CD8-positive, alpha-beta memory T cell (primary cell): ENCODE data around the gene SSNA1. TPM values are rescaled to one million over a fixed set of nuclear protein-coding genes. Genes with fewer than 3 reads are reported as not detected.

Experiments
- CTCF ChIA-PET: fragments of 350-600 bp; sonication (Branson Sonifier 250); formaldehyde crosslinking; loops from one replicate; lab custom pipeline; 2021; ENCODE audit warnings: antibody characterized with exemption; lab: Charles Lee
- POLR2A ChIA-PET: fragments of 350-600 bp; sonication (Branson Sonifier 250); formaldehyde crosslinking; loops from one replicate; lab custom pipeline; 2021; ENCODE audit warnings: antibody characterized with exemption; lab: Charles Lee
- DNase-seq, 5 donors: peaks; one replicate each; pipeline versions ENCODE4 v3.0.0 to v3.0.0-alpha.2; 2020 to 2022; ENCODE audit warnings: mixed read lengths in 1 of 5
- H3K27ac ChIP-seq: one replicate; pipeline ENCODE4 v1.7.0; 2013; ENCODE audit warnings: low read depth, mild to moderate bottlenecking, low read length, moderate library complexity
- H3K27me3 ChIP-seq: 2 replicates; pipeline ENCODE4 v1.7.0; 2013; ENCODE audit warnings: low read length, mild to moderate bottlenecking; ENCODE audit not compliant: insufficient read depth, poor library complexity, severe bottlenecking
- H3K36me3 ChIP-seq: 2 replicates; pipeline ENCODE4 v1.7.0; 2013; ENCODE audit warnings: mild to moderate bottlenecking, low read length, moderate library complexity; ENCODE audit not compliant: insufficient read depth
- H3K4me1 ChIP-seq: 2 replicates; pipeline ENCODE4 v1.7.0; 2013; ENCODE audit warnings: mild to moderate bottlenecking, low read length, moderate library complexity; ENCODE audit not compliant: insufficient read depth
- H3K4me3 ChIP-seq: 2 replicates; pipeline ENCODE4 v1.7.0; 2013; ENCODE audit warnings: mild to moderate bottlenecking, low read length
- H3K9me3 ChIP-seq: 2 replicates; pipeline ENCODE4 v1.7.0; 2013; ENCODE audit warnings: mild to moderate bottlenecking, low read length
- H3K27ac Mint-ChIP-seq, 8 donors: one replicate each; pipeline ENCODE4 v1.8.0; 2020 to 2021; ENCODE audit warnings: mixed read lengths in 8 of 8, mild to moderate bottlenecking in 6 of 8, inconsistent platforms in 3 of 8, moderate library complexity in 3 of 8
- H3K27me3 Mint-ChIP-seq, 2 donors: one replicate each; pipeline ENCODE4 v1.8.0; 2020 to 2021; ENCODE audit warnings: mixed read lengths in 2 of 2, mild to moderate bottlenecking in 1 of 2, moderate library complexity in 1 of 2
- H3K36me3 Mint-ChIP-seq, 3 donors: one replicate each; pipeline ENCODE4 v1.8.0; 2020 to 2021; ENCODE audit warnings: mixed read lengths in 3 of 3, inconsistent platforms in 1 of 3, mild to moderate bottlenecking in 1 of 3
- H3K4me1 Mint-ChIP-seq, 3 donors: one replicate each; pipeline ENCODE4 v1.8.0; 2020 to 2021; ENCODE audit warnings: mixed read lengths in 3 of 3, inconsistent platforms in 1 of 3, mild to moderate bottlenecking in 1 of 3
- H3K4me3 Mint-ChIP-seq, 7 donors: one replicate each; pipeline ENCODE4 v1.8.0; 2020 to 2021; ENCODE audit warnings: mixed read lengths in 7 of 7, mild to moderate bottlenecking in 6 of 7, moderate library complexity in 4 of 7, inconsistent platforms in 2 of 7
- H3K9me3 Mint-ChIP-seq, 5 donors: one replicate each; pipeline ENCODE4 v1.8.0; 2020 to 2022; ENCODE audit warnings: mixed read lengths in 5 of 5, mild to moderate bottlenecking in 3 of 5, moderate library complexity in 2 of 5, inconsistent platforms in 1 of 5
- polyA plus RNA-seq: library from polyadenylated mRNA; unstranded; fragments of 300-500 nt; fragmentation: Illumina TruSeq; gene quantifications from one replicate; pipeline ENCODE4 v1.2.3, GENCODE V29; 2021
- total RNA-seq, 2 experiments: library from RNA; stranded (reverse); gene quantifications; one replicate each; pipeline ENCODE4 v1.2.3, GENCODE V29; 2021

SSNA1 gene
- total and polyA plus RNA-seq, 3 experiments from 2014 or later: 114 to 138 (median 118) TPM

GRCh38 chr9:137180491-137180890 is 8.0 kb upstream of the SSNA1 start:
- Histone ChIP-seq H3K4me3 (no peak overlapping the region), H3K27me3 (no peaks in the 10 kb centered on the region), H3K4me1 (no peaks in the 10 kb centered on the region), H3K36me3 (peaks cover 8% of the 10 kb centered on the region), H3K27ac (no peak overlapping the region), H3K9me3 (no peaks in the 10 kb centered on the region)
- Mint-ChIP-seq H3K9me3 (no peaks in the 10 kb centered on the region), H3K27me3 (no peaks in the 10 kb centered on the region), H3K36me3 (peaks cover 0 to 72% (median 6%) of the 10 kb centered on the region in 3 donors), H3K27ac (no peak overlapping the region), H3K4me3 (no peak overlapping the region), H3K4me1 (peaks cover 4 to 17% (median 5%) of the 10 kb centered on the region in 3 donors)
- no peak for DNase-seq
- CTCF ChIA-PET: interaction anchor here (0.5 kb wide), 1 partner anchor 53 kb away, joined by 3 read pairs; no protein-coding TSS in a partner anchor
- POLR2A ChIA-PET: interaction anchor here (1.2 kb wide), 1 partner anchor 8 kb away, joined by 4 read pairs; no protein-coding TSS in a partner anchor

- Histone ChIP-seq H3K9me3 (no peaks in the 10 kb centered on the region), H3K27ac (no peak overlapping the region), H3K4me1 (peaks cover 9% of the 10 kb centered on the region), H3K36me3 (peaks cover 8% of the 10 kb centered on the region), H3K27me3 (no peaks in the 10 kb centered on the region), H3K4me3 (no peak overlapping the region)
- DNase-seq: no peak
- Mint-ChIP-seq H3K9me3 (no peaks in the 10 kb centered on the region), H3K27ac (no peak overlapping the region), H3K4me1 (peaks cover 7 to 21% (median 9%) of the 10 kb centered on the region in 3 donors), H3K36me3 (peaks cover 0 to 80% (median 6%) of the 10 kb centered on the region in 3 donors), H3K27me3 (no peaks in the 10 kb centered on the region), H3K4me3 (peak overlapping the region in 1 of 7 donors; percentile 35)
- CTCF ChIA-PET: no interaction called here
- POLR2A ChIA-PET: no interaction called here
Observed at GRCh38 chr9:137181680-137182079, 6.8 kb upstream of the SSNA1 start.

- Histone ChIP-seq H3K27me3 (no peaks in the 10 kb centered on the region), H3K27ac (no peak overlapping the region), H3K36me3 (peaks cover 8% of the 10 kb centered on the region), H3K4me3 (no peak overlapping the region), H3K9me3 (no peaks in the 10 kb centered on the region), H3K4me1 (peaks cover 20% of the 10 kb centered on the region)
- Mint-ChIP-seq H3K36me3 (peaks cover 0 to 79% (median 8%) of the 10 kb centered on the region in 3 donors), H3K9me3 (no peaks in the 10 kb centered on the region), H3K27ac (peak overlapping the region in 1 of 8 donors; percentile 48), H3K27me3 (no peaks in the 10 kb centered on the region), H3K4me1 (peaks cover 18 to 32% (median 20%) of the 10 kb centered on the region in 3 donors), H3K4me3 (no peak overlapping the region)
- ChIA-PET POLR2A (interaction anchor here (1.1 kb wide), 1 partner anchor 17 kb away, joined by 3 read pairs; no protein-coding TSS in a partner anchor), CTCF (no interaction called here)
- DNase-seq: no peak
Observed at GRCh38 chr9:137182836-137183235, 5.6 kb upstream of the SSNA1 start.

- Histone ChIP-seq H3K4me3 (no peak overlapping the region), H3K27me3 (no peaks in the 10 kb centered on the region), H3K27ac (no peak overlapping the region), H3K36me3 (peaks cover 8% of the 10 kb centered on the region), H3K9me3 (no peaks in the 10 kb centered on the region), H3K4me1 (peaks cover 22% of the 10 kb centered on the region)
- Mint-ChIP-seq H3K36me3 (peaks cover 0 to 80% (median 8%) of the 10 kb centered on the region in 3 donors), H3K9me3 (no peaks in the 10 kb centered on the region), H3K4me1 (peaks cover 21 to 41% (median 24%) of the 10 kb centered on the region in 3 donors), H3K4me3 (peak overlapping the region in 2 of 7 donors; percentile 36 to 78), H3K27me3 (no peaks in the 10 kb centered on the region), H3K27ac (peak overlapping the region in 1 of 8 donors; percentile 47)
- DNase-seq: no peak
- ChIA-PET POLR2A (no interaction called here), CTCF (no interaction called here)
Observed at GRCh38 chr9:137183980-137184595, 4.4 kb upstream of the SSNA1 start.

- no peaks in the 10 kb centered on the region for H3K27me3 Mint-ChIP-seq
- H3K27ac Mint-ChIP-seq: peak overlapping the region in 1 of 8 donors; percentile 57
- no peaks in the 10 kb centered on the region for H3K9me3 ChIP-seq
- peaks cover 0 to 77% (median 8%) of the 10 kb centered on the region in 3 donors for H3K36me3 Mint-ChIP-seq
- H3K27me3 ChIP-seq: no peaks in the 10 kb centered on the region
- H3K4me1 Mint-ChIP-seq: peaks cover 28 to 48% (median 29%) of the 10 kb centered on the region in 3 donors
- no peaks in the 10 kb centered on the region for H3K9me3 Mint-ChIP-seq
- DNase-seq: no peak
- H3K36me3 ChIP-seq: peaks cover 8% of the 10 kb centered on the region
- no peak overlapping the region for H3K4me3 ChIP-seq
- ChIA-PET POLR2A (no interaction called here), CTCF (no interaction called here)
- H3K4me3 Mint-ChIP-seq: peak overlapping the region in 1 of 7 donors; percentile 13
- H3K4me1 ChIP-seq: peaks cover 32% of the 10 kb centered on the region
- H3K27ac ChIP-seq: no peak overlapping the region
Observed at GRCh38 chr9:137184881-137185660, 3.4 kb upstream of the SSNA1 start.

GRCh38 chr9:137185921-137186320 is 2.6 kb upstream of the SSNA1 start:
- Histone ChIP-seq H3K4me1 (peaks cover 33% of the 10 kb centered on the region), H3K9me3 (no peaks in the 10 kb centered on the region), H3K36me3 (peaks cover 12% of the 10 kb centered on the region), H3K4me3 (no peak overlapping the region), H3K27me3 (no peaks in the 10 kb centered on the region), H3K27ac (no peak overlapping the region)
- Mint-ChIP-seq H3K27me3 (no peaks in the 10 kb centered on the region), H3K36me3 (peaks cover 0 to 78% (median 8%) of the 10 kb centered on the region in 3 donors), H3K9me3 (no peaks in the 10 kb centered on the region), H3K4me1 (peaks cover 28 to 53% (median 30%) of the 10 kb centered on the region in 3 donors), H3K27ac (no peak overlapping the region), H3K4me3 (peak overlapping the region in 4 of 7 donors; percentile 13 to 89 (median 67))
- CTCF ChIA-PET: no interaction called here
- DNase-seq: no peak
- POLR2A ChIA-PET: no interaction called here

- ChIA-PET CTCF (no interaction called here), POLR2A (no interaction called here)
- no peak for DNase-seq
- Histone ChIP-seq H3K36me3 (peaks cover 12% of the 10 kb centered on the region), H3K9me3 (no peaks in the 10 kb centered on the region), H3K4me1 (peaks cover 33% of the 10 kb centered on the region), H3K27ac (no peak overlapping the region), H3K27me3 (no peaks in the 10 kb centered on the region), H3K4me3 (no peak overlapping the region)
- Mint-ChIP-seq H3K4me3 (peak overlapping the region; percentile 61 to 98 (median 92)), H3K9me3 (no peaks in the 10 kb centered on the region), H3K36me3 (peaks cover 0 to 76% (median 8%) of the 10 kb centered on the region in 3 donors), H3K27ac (peak overlapping the region in 4 of 8 donors; percentile 50 to 85 (median 76)), H3K4me1 (peaks cover 28 to 56% (median 30%) of the 10 kb centered on the region in 3 donors), H3K27me3 (no peaks in the 10 kb centered on the region)
Observed at GRCh38 chr9:137186385-137186784, 2.1 kb upstream of the SSNA1 start.
